Measurements from ENCODE around the gene AMIGO1.

Gene AMIGO1

DNA sequence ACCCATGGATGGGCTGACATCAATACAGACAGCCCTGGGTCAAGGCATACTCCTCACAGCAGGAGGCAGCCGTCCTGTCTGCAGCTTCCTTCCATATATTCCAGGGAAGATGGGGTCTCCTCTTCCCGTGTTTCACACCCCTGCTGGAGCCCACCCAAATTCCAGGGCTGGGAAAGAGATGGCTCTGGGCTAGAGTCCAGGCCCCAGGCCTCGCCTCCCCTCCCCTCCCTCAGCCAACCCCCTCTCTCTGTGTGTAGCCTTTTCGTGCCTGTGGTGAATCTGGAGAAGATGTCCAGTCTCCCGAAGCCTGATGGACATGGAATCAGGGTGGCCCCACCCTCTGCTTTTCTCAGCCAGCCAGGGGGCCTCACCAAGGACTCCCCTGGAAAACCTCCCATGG is 22.3 kb downstream of the AMIGO1 start:
- Histone ChIP-seq H3K36me3 (ENCODE audit: control insufficient read depth, low read depth, low read length) (peaks cover 9% of the 10 kb centered on the region), H3K4me1 (ENCODE audit: control insufficient read depth, low read depth, low read length) (peaks cover 10% of the 10 kb centered on the region), H3K27ac (ENCODE audit: low read length) (no peak overlapping the region), H3K4me3 (ENCODE audit: low read length) (no peak overlapping the region), H3K9me3 (ENCODE audit: control insufficient read depth, low read depth, low read length) (no peaks in the 10 kb centered on the region), H3K27me3 (ENCODE audit: control insufficient read depth, insufficient read depth, low read length) (peaks cover 2% of the 10 kb centered on the region), H3K9ac (ENCODE audit: low read length) (no peak overlapping the region)

DNA sequence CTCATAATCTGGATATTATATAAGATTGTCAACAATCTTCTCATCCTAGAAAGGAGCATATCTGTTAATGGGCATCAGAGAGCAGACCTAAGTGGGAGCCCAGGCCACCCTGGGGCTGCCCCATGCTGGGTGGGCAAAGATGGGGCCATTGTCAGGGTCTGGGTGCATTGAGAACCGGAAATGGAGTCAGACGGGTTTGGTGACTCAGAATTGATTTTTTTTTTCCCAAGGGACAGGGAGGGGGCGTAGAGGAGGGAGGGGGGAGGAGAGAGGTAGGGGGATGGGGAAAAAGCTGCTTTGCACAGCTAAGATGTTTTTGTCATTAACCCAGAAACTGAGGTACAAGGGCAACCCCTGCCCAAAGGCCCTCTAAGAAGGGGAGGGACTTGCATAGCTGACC is 24.5 kb downstream of the AMIGO1 start:
- H3K36me3 ChIP-seq (ENCODE audit: control insufficient read depth, low read depth, low read length), result peaks cover 5% of the 10 kb centered on the region
- no peaks in the 10 kb centered on the region for H3K9me3 ChIP-seq (ENCODE audit: control insufficient read depth, low read depth, low read length)
- H3K27me3 ChIP-seq (ENCODE audit: control insufficient read depth, insufficient read depth, low read length), result peaks cover 6% of the 10 kb centered on the region
- peak overlapping the region; percentile 79 for H3K9ac ChIP-seq (ENCODE audit: low read length)
- peaks cover 10% of the 10 kb centered on the region for H3K4me1 ChIP-seq (ENCODE audit: control insufficient read depth, low read depth, low read length)
- no peak overlapping the region for H3K27ac ChIP-seq (ENCODE audit: low read length)
- H3K4me3 ChIP-seq (ENCODE audit: low read length), result peak overlapping the region; percentile 79

DNA sequence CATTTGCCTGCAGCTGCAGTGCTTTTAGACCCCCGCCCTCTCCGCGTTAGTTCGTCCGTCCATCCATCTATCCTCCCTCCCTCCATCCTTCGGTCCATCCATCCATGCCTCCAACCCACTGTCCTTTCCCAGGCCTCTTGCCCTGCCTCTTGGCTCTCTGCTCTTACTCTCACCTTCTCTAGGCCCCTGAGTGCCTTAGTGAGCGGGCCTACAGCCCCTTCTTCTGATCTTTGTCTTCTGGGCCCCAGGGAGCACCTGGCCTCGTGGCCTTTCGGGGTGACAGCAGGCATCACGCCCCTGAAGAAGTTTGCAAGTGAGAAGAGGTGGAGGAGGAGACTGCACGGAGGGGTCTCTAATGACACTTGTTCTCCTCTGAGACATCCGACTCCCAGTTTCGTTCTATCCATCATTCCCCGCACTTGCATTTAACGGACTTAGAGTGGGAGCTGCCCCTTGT is 25.0 kb downstream of the AMIGO1 start:
- peak overlapping the region; percentile 79 for H3K4me3 ChIP-seq (ENCODE audit: low read length)
- H3K36me3 ChIP-seq (ENCODE audit: control insufficient read depth, low read depth, low read length), result peaks cover 5% of the 10 kb centered on the region
- H3K4me1 ChIP-seq (ENCODE audit: control insufficient read depth, low read depth, low read length), result peaks cover 10% of the 10 kb centered on the region
- peak overlapping the region; percentile 79 for H3K9ac ChIP-seq (ENCODE audit: low read length)
- H3K9me3 ChIP-seq (ENCODE audit: control insufficient read depth, low read depth, low read length), result no peaks in the 10 kb centered on the region
- no peak overlapping the region for H3K27ac ChIP-seq (ENCODE audit: low read length)
- peaks cover 6% of the 10 kb centered on the region for H3K27me3 ChIP-seq (ENCODE audit: control insufficient read depth, insufficient read depth, low read length)

DNA sequence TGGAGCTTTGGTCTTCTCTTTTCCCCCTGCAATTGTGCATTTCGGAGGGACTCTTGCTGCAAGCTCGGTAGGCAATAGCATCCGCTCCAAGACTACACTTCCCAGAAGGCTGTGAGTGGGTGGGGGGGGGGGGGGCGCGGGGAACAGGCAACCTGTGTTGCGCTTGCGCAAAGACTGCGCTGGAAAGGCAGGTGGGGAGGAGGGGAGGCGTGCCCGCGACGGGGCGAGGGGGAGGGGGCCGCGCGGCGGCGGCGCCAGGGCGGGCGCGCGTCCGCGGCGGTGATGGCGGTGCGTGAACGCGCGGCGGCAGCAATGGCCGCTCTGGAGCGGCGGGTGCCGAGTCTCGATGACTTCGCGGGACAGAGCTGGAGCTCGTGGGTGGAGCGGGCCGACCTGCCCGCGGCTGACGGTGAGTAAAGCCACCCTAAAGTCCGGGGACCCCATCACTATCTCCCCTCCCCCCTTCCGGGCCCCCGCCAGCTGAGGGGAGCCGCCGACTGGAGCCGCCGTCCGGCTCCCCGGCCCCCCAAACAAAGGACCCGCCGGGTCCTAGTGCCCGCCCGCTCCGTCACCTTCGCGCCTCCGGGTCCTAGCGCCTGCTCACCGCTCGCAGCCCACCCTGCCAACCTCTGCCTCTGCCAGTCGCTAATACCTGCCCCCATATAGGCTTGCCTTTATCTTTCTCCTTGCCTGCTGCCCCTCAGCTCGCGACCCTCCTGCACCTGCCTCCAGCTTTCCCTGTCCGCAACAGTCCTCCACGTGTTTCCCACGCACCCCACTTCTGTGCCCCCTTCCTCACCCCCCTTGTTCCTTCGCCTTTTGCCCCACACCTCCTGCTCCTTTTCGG is 25.6 kb downstream of the AMIGO1 start, which contains the start of gene ATXN7L2:
Gene ATXN7L2 (plus strand): TSS at position 234 of the 847 bp plus-strand sequence. CDS start 49 bp downstream, at position 283.
- H3K27me3 ChIP-seq (ENCODE audit: control insufficient read depth, insufficient read depth, low read length), result peaks cover 6% of the 10 kb centered on the region
- peak within 1 kb of the TSS; percentile 38 for H3K27ac ChIP-seq (ENCODE audit: low read length)
- peak within 1 kb of the TSS; percentile 79 for H3K9ac ChIP-seq (ENCODE audit: low read length)
- H3K4me1 ChIP-seq (ENCODE audit: control insufficient read depth, low read depth, low read length), result peaks cover 10% of the 10 kb centered on the region
- H3K9me3 ChIP-seq (ENCODE audit: control insufficient read depth, low read depth, low read length), result no peaks in the 10 kb centered on the region
- peak within 1 kb of the TSS; percentile 86 for H3K4me3 ChIP-seq (ENCODE audit: low read length)
- H3K36me3 ChIP-seq (ENCODE audit: control insufficient read depth, low read depth, low read length), result no peaks in the 10 kb centered on the region

GRCh38 chr1:109482791-109483671 is 26.5 kb downstream of the AMIGO1 start:
- Histone ChIP-seq H3K9me3 (ENCODE audit: control insufficient read depth, low read depth, low read length) (no peaks in the 10 kb centered on the region), H3K4me3 (ENCODE audit: low read length) (peak overlapping the region; percentile 86), H3K4me1 (ENCODE audit: control insufficient read depth, low read depth, low read length) (peaks cover 10% of the 10 kb centered on the region), H3K27ac (ENCODE audit: low read length) (no peak overlapping the region), H3K9ac (ENCODE audit: low read length) (no peak overlapping the region), H3K36me3 (ENCODE audit: control insufficient read depth, low read depth, low read length) (no peaks in the 10 kb centered on the region), H3K27me3 (ENCODE audit: control insufficient read depth, insufficient read depth, low read length) (peaks cover 6% of the 10 kb centered on the region)

DNA sequence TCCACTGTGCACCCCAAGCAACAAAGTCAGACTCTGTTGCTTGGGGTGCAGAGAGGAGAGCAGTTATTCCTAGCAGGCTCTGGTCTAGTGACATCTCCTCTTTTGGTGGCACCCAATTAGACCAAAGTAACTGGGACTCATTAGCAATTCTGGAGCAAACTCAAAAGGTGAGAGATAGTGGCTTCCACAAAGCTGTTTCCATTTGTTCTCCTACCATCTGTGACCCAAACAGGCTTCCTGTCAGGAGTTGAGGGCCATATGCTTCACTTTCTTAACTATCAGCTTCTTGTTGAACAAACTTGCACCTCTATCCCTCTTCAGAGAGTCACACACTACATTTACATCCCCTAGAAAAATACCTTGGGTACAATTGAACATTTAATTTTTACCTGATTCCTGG is 27.3 kb downstream of the AMIGO1 start:
- no peaks in the 10 kb centered on the region for H3K36me3 ChIP-seq (ENCODE audit: control insufficient read depth, low read depth, low read length)
- H3K9me3 ChIP-seq (ENCODE audit: control insufficient read depth, low read depth, low read length), result no peaks in the 10 kb centered on the region
- H3K9ac ChIP-seq (ENCODE audit: low read length), result no peak overlapping the region
- no peak overlapping the region for H3K27ac ChIP-seq (ENCODE audit: low read length)
- peaks cover 10% of the 10 kb centered on the region for H3K4me1 ChIP-seq (ENCODE audit: control insufficient read depth, low read depth, low read length)
- no peak overlapping the region for H3K4me3 ChIP-seq (ENCODE audit: low read length)
- H3K27me3 ChIP-seq (ENCODE audit: control insufficient read depth, insufficient read depth, low read length), result peaks cover 6% of the 10 kb centered on the region

GRCh38 chr1:109481646-109482045 is 27.9 kb downstream of the AMIGO1 start:
- H3K27me3 ChIP-seq (ENCODE audit: control insufficient read depth, insufficient read depth, low read length), result peaks cover 6% of the 10 kb centered on the region
- H3K9me3 ChIP-seq (ENCODE audit: control insufficient read depth, low read depth, low read length), result no peaks in the 10 kb centered on the region
- no peak overlapping the region for H3K4me3 ChIP-seq (ENCODE audit: low read length)
- H3K9ac ChIP-seq (ENCODE audit: low read length), result no peak overlapping the region
- no peaks in the 10 kb centered on the region for H3K36me3 ChIP-seq (ENCODE audit: control insufficient read depth, low read depth, low read length)
- H3K27ac ChIP-seq (ENCODE audit: low read length), result no peak overlapping the region
- peaks cover 10% of the 10 kb centered on the region for H3K4me1 ChIP-seq (ENCODE audit: control insufficient read depth, low read depth, low read length)

- peaks cover 4% of the 10 kb centered on the region for H3K4me1 ChIP-seq (ENCODE audit: control insufficient read depth, low read depth, low read length)
- H3K27me3 ChIP-seq (ENCODE audit: control insufficient read depth, insufficient read depth, low read length), result peaks cover 6% of the 10 kb centered on the region
- no peak overlapping the region for H3K27ac ChIP-seq (ENCODE audit: low read length)
Observed at GRCh38 chr1:109479901-109480300, 29.6 kb downstream of the AMIGO1 start.

GRCh38 chr1:109479311-109479710 is 30.2 kb downstream of the AMIGO1 start:
- Histone ChIP-seq H3K27me3 (ENCODE audit: control insufficient read depth, insufficient read depth, low read length) (peaks cover 6% of the 10 kb centered on the region), H3K4me1 (ENCODE audit: control insufficient read depth, low read depth, low read length) (peaks cover 4% of the 10 kb centered on the region), H3K27ac (ENCODE audit: low read length) (no peak overlapping the region), H3K36me3 (ENCODE audit: control insufficient read depth, low read depth, low read length) (no peaks in the 10 kb centered on the region), H3K9me3 (ENCODE audit: control insufficient read depth, low read depth, low read length) (no peaks in the 10 kb centered on the region), H3K4me3 (ENCODE audit: low read length) (no peak overlapping the region), H3K9ac (ENCODE audit: low read length) (no peak overlapping the region)

More at GRCh38 chr1:109479901-109480300, 29.6 kb downstream of the AMIGO1 start:
- Histone ChIP-seq H3K9me3 (ENCODE audit: control insufficient read depth, low read depth, low read length) (no peaks in the 10 kb centered on the region), H3K9ac (ENCODE audit: low read length) (no peak overlapping the region), H3K36me3 (ENCODE audit: control insufficient read depth, low read depth, low read length) (no peaks in the 10 kb centered on the region), H3K4me3 (ENCODE audit: low read length) (no peak overlapping the region)

DNA sequence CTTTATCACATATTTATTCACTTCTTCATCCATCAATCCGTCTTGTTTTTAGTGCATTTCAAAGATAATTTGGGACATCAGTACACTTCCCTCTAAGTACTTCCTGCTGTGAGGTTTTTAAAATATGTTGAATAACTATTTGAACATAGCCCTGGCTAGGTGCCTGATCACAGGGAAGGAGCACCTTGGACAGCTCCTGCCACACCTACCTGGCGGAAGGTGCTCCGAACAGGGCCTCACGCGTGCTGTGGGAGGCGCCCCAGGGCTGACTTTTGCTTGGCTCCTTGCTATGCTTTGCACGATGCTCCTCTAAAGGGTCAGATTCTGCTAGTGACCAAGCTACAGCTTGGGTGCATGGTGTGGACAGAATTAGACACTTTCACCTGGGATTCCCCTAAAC is 30.7 kb downstream of the AMIGO1 start:
- H3K36me3 ChIP-seq (ENCODE audit: control insufficient read depth, low read depth, low read length), result no peaks in the 10 kb centered on the region
- H3K4me1 ChIP-seq (ENCODE audit: control insufficient read depth, low read depth, low read length), result peaks cover 4% of the 10 kb centered on the region
- no peak overlapping the region for H3K27ac ChIP-seq (ENCODE audit: low read length)
- peaks cover 6% of the 10 kb centered on the region for H3K27me3 ChIP-seq (ENCODE audit: control insufficient read depth, insufficient read depth, low read length)
- no peaks in the 10 kb centered on the region for H3K9me3 ChIP-seq (ENCODE audit: control insufficient read depth, low read depth, low read length)
- H3K9ac ChIP-seq (ENCODE audit: low read length), result no peak overlapping the region
- H3K4me3 ChIP-seq (ENCODE audit: low read length), result no peak overlapping the region

DNA sequence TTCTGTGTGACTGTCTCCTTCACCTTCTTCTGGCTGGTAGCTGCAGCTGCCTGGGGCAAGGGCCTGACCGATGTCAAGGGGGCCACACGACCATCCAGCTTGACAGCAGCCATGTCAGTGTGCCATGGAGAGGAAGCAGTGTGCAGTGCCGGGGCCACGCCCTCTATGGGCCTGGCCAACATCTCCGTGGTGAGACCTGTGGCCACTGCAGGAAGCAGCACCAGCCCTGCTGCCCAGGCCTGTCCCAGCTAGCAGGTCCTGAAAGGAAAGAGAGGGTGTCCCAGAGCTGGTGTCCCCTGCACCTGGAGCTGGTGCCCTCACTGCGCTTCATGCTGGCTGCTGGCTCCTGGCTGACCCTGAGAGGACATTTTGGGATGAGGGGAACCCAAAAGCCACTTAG is 31.7 kb downstream of the AMIGO1 start:
- H3K27me3 ChIP-seq (ENCODE audit: control insufficient read depth, insufficient read depth, low read length), result peaks cover 6% of the 10 kb centered on the region
- no peak overlapping the region for H3K4me3 ChIP-seq (ENCODE audit: low read length)
- H3K27ac ChIP-seq (ENCODE audit: low read length), result no peak overlapping the region
- peaks cover under 1% of the 10 kb centered on the region for H3K4me1 ChIP-seq (ENCODE audit: control insufficient read depth, low read depth, low read length)
- H3K9me3 ChIP-seq (ENCODE audit: control insufficient read depth, low read depth, low read length), result no peaks in the 10 kb centered on the region
- H3K36me3 ChIP-seq (ENCODE audit: control insufficient read depth, low read depth, low read length), result no peaks in the 10 kb centered on the region
- H3K9ac ChIP-seq (ENCODE audit: low read length), result no peak overlapping the region
